LNCAP (cell line): ENCODE measurements around the gene C1orf159.

Experiments used
- TF ChIP-seq, protein P1 (sequence below): fragments of 450-650 bp; IDR thresholded peaks from 2 replicates; pipeline ENCODE4 v1.5.1; 2017; ENCODE audit warnings: mild to moderate bottlenecking

Gene C1orf159

DNA sequence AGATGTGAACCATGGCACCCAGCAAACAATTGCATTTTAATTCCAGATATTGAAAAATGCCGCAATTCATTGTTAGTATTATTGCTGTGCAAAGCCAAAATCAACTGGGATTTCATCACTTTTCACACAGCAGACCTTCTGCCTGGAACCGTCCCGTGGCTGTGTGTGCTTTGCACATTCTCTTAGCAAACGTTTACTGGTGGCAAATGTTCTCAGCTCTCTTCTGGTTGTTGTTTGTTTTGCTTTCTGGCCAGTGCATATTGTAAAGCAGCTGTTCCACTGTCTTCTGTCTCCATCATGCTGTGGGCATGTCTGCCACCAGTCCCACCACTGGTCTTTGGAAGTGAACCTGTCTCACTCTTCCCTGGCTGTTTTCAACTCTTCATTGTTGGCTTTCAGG lies 38.0 kb upstream of the C1orf159 start:
- TF ChIP-seq, protein P1, sequence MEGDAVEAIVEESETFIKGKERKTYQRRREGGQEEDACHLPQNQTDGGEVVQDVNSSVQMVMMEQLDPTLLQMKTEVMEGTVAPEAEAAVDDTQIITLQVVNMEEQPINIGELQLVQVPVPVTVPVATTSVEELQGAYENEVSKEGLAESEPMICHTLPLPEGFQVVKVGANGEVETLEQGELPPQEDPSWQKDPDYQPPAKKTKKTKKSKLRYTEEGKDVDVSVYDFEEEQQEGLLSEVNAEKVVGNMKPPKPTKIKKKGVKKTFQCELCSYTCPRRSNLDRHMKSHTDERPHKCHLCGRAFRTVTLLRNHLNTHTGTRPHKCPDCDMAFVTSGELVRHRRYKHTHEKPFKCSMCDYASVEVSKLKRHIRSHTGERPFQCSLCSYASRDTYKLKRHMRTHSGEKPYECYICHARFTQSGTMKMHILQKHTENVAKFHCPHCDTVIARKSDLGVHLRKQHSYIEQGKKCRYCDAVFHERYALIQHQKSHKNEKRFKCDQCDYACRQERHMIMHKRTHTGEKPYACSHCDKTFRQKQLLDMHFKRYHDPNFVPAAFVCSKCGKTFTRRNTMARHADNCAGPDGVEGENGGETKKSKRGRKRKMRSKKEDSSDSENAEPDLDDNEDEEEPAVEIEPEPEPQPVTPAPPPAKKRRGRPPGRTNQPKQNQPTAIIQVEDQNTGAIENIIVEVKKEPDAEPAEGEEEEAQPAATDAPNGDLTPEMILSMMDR = no peak

DNA sequence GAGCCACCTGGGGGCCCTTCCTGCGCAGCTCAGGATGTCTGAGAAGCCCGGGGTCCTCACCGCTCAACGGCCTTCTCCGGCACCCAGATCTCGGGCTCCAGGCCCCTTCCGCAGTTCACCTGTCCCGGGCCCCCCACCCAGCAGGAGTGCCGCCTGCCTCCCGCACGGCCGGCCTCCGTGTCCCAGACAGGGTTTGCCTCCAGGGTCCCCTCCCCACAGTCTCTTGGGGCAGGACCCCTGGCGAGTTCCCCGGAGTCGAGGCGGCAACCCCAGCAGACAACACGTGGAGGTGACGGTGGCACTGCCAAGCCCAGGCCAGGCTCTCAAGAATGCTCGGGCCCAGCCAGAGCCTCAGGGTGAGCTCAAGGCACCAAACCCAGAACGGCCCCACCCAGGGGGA lies 35.4 kb upstream of the C1orf159 start:
- TF ChIP-seq, protein P1 = no peak

- TF ChIP-seq, protein P1 = no peak
Measured at GRCh38 chr1:1150100-1150499, 34.2 kb upstream of the C1orf159 start.

- TF ChIP-seq, protein P1 = no peak
Measured at GRCh38 chr1:1149416-1149815, 33.5 kb upstream of the C1orf159 start.

- TF ChIP-seq, protein P1 = no peak
Measured at GRCh38 chr1:1148569-1148968, 32.7 kb upstream of the C1orf159 start.

DNA sequence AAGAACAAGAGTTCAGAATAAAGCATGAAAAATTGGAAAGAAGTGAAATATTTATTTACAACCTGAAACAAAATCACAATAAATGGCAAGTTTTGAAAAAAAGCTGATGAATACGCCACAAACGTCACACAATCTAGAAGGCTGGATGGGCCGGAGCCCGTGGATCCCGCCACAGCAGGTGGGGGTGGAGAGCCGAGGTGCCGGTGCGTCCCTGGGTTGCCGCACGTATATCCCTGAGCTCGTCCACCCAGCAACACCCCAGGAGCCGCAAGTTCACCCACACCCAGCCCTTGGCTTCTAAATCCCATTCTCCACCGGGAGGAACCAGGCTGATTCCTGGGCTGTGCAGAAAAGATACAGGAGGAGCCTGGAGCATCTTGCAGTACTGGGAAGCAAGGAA lies 32.2 kb upstream of the C1orf159 start:
- TF ChIP-seq, protein P1 = no peak

- TF ChIP-seq, protein P1 = no peak
Measured at GRCh38 chr1:1146596-1146995, 30.7 kb upstream of the C1orf159 start.

- TF ChIP-seq, protein P1 = no peak
Measured at GRCh38 chr1:1146026-1146425, 30.1 kb upstream of the C1orf159 start.
